Measurements from ENCODE around the gene GAGE1. TPM values are rescaled to one million over a fixed set of nuclear protein-coding genes. Genes with fewer than 3 reads are reported as not detected.
A peak's percentile ranks its signal among the peaks of the same experiment; 100 is the strongest.

The GAGE1 gene
- total RNA-seq, 1 donor from 2014 or later: not detected

- H3K27ac ChIP-seq (ENCODE audit: low read depth, low read length): no peak overlapping the region
- H3K9ac ChIP-seq (ENCODE audit: low read depth in 1 of 3, low read length in 3 of 3): no peak overlapping the region
- H3K4me3 ChIP-seq (ENCODE audit: low read length in 3 of 3): no peak overlapping the region
- no peaks in the 10 kb centered on the region for H3K4me1 ChIP-seq (ENCODE audit: control insufficient read depth in 3 of 3, insufficient read depth in 3 of 3, low read length in 3 of 3)
- no peaks in the 10 kb centered on the region for H3K9me3 ChIP-seq (ENCODE audit: control insufficient read depth in 3 of 3, low read length in 3 of 3)
- no peaks in the 10 kb centered on the region for H3K36me3 ChIP-seq (ENCODE audit: control insufficient read depth in 3 of 3, insufficient read depth in 3 of 3, low read length in 3 of 3)
- H3K27me3 ChIP-seq (ENCODE audit: control insufficient read depth in 3 of 3, insufficient read depth in 3 of 3, low read length in 3 of 3): peaks cover 0 to 4% (median 0%) of the 10 kb centered on the region in 3 donors
Measured at GRCh38 chrX:49610718-49611310, 12.0 kb downstream of the GAGE1 start.

GRCh38 chrX:49618574-49618973 is 19.8 kb downstream of the GAGE1 start:
- H3K27me3 ChIP-seq (ENCODE audit: control insufficient read depth in 3 of 3, insufficient read depth in 3 of 3, low read length in 3 of 3): no peaks in the 10 kb centered on the region
- no peak overlapping the region for H3K9ac ChIP-seq (ENCODE audit: low read depth in 1 of 3, low read length in 3 of 3)
- H3K9me3 ChIP-seq (ENCODE audit: control insufficient read depth in 3 of 3, low read length in 3 of 3): no peaks in the 10 kb centered on the region
- no peaks in the 10 kb centered on the region for H3K4me1 ChIP-seq (ENCODE audit: control insufficient read depth in 3 of 3, insufficient read depth in 3 of 3, low read length in 3 of 3)
- H3K27ac ChIP-seq (ENCODE audit: low read depth, low read length): no peak overlapping the region
- no peaks in the 10 kb centered on the region for H3K36me3 ChIP-seq (ENCODE audit: control insufficient read depth in 3 of 3, insufficient read depth in 3 of 3, low read length in 3 of 3)
- H3K4me3 ChIP-seq (ENCODE audit: low read length in 3 of 3): no peak overlapping the region

GRCh38 chrX:49627086-49627777 is 28.4 kb downstream of the GAGE1 start:
- H3K27ac ChIP-seq (ENCODE audit: low read depth, low read length): no peak overlapping the region
- H3K27me3 ChIP-seq (ENCODE audit: control insufficient read depth in 3 of 3, insufficient read depth in 3 of 3, low read length in 3 of 3): no peaks in the 10 kb centered on the region
- peak overlapping the region in 1 of 3 donors; percentile 40 for H3K9ac ChIP-seq (ENCODE audit: low read depth in 1 of 3, low read length in 3 of 3)
- H3K4me1 ChIP-seq (ENCODE audit: control insufficient read depth in 3 of 3, insufficient read depth in 3 of 3, low read length in 3 of 3): no peaks in the 10 kb centered on the region
- peak overlapping the region in 2 of 3 donors; percentile 61 to 64 for H3K4me3 ChIP-seq (ENCODE audit: low read length in 3 of 3)
- no peaks in the 10 kb centered on the region for H3K36me3 ChIP-seq (ENCODE audit: control insufficient read depth in 3 of 3, insufficient read depth in 3 of 3, low read length in 3 of 3)
- H3K9me3 ChIP-seq (ENCODE audit: control insufficient read depth in 3 of 3, low read length in 3 of 3): peaks cover 0 to 3% (median 0%) of the 10 kb centered on the region in 3 donors

GRCh38 chrX:49644991-49645637 is 46.3 kb downstream of the GAGE1 start:
- H3K9ac ChIP-seq (ENCODE audit: low read depth in 1 of 3, low read length in 3 of 3): no peak overlapping the region
- H3K4me3 ChIP-seq (ENCODE audit: low read length in 3 of 3): no peak overlapping the region
- no peaks in the 10 kb centered on the region for H3K9me3 ChIP-seq (ENCODE audit: control insufficient read depth in 3 of 3, low read length in 3 of 3)
- H3K4me1 ChIP-seq (ENCODE audit: control insufficient read depth in 3 of 3, insufficient read depth in 3 of 3, low read length in 3 of 3): no peaks in the 10 kb centered on the region
- no peaks in the 10 kb centered on the region for H3K36me3 ChIP-seq (ENCODE audit: control insufficient read depth in 3 of 3, insufficient read depth in 3 of 3, low read length in 3 of 3)
- peaks cover 0 to 8% (median 0%) of the 10 kb centered on the region in 3 donors for H3K27me3 ChIP-seq (ENCODE audit: control insufficient read depth in 3 of 3, insufficient read depth in 3 of 3, low read length in 3 of 3)
- no peak overlapping the region for H3K27ac ChIP-seq (ENCODE audit: low read depth, low read length)

- H3K9me3 ChIP-seq (ENCODE audit: control insufficient read depth in 3 of 3, low read length in 3 of 3): no peaks in the 10 kb centered on the region
- no peak overlapping the region for H3K4me3 ChIP-seq (ENCODE audit: low read length in 3 of 3)
- H3K36me3 ChIP-seq (ENCODE audit: control insufficient read depth in 3 of 3, insufficient read depth in 3 of 3, low read length in 3 of 3): no peaks in the 10 kb centered on the region
- H3K4me1 ChIP-seq (ENCODE audit: control insufficient read depth in 3 of 3, insufficient read depth in 3 of 3, low read length in 3 of 3): no peaks in the 10 kb centered on the region
- no peaks in the 10 kb centered on the region for H3K27me3 ChIP-seq (ENCODE audit: control insufficient read depth in 3 of 3, insufficient read depth in 3 of 3, low read length in 3 of 3)
- no peak overlapping the region for H3K9ac ChIP-seq (ENCODE audit: low read depth in 1 of 3, low read length in 3 of 3)
- H3K27ac ChIP-seq (ENCODE audit: low read depth, low read length): no peak overlapping the region
Measured at GRCh38 chrX:49656533-49656932, 57.7 kb downstream of the GAGE1 start.

Other genes with a start within 250 kb of the GAGE1 start
- not detected for gene GAGE12C, start 66.8 kb upstream of the GAGE1 start, total RNA-seq
- gene GAGE12D, start 57.3 kb upstream of the GAGE1 start, total RNA-seq: not detected
- gene GAGE12E, start 47.7 kb upstream of the GAGE1 start, total RNA-seq: not detected
- not detected for gene GAGE12F, start 38.2 kb upstream of the GAGE1 start, total RNA-seq
- gene GAGE12G, start 28.6 kb upstream of the GAGE1 start, total RNA-seq: not detected
- gene GAGE12H, start 19.1 kb upstream of the GAGE1 start, total RNA-seq: not detected
- not detected for gene GAGE2A, start 9.5 kb upstream of the GAGE1 start, total RNA-seq
- not detected for gene PAGE1, start 97.0 kb downstream of the GAGE1 start, total RNA-seq
- not detected for gene PAGE4, start 230.3 kb downstream of the GAGE1 start, total RNA-seq